Activated T-helper 17 cell treated with anti-CD3 and anti-CD28 coated beads, Interleukin-2, amount 50 U/mL, for 72 hours (primary cell): Measurements from ENCODE around the gene S100A11. TPM values are rescaled to one million over a fixed set of nuclear protein-coding genes. Genes with fewer than 3 reads are reported as not detected.

Experiments
- ATAC-seq: fragments of 150-1000 bp; cut with Tn5 transposase; replicated peaks from 2 replicates; pipeline ENCODE4 v1.10.0; 2021; ENCODE audit warnings: mild to moderate bottlenecking, moderate library complexity
- H3K27ac Mint-ChIP-seq: one replicate; pipeline ENCODE4 v1.8.0; 2022; ENCODE audit warnings: mixed read lengths
- H3K27me3 Mint-ChIP-seq: one replicate; pipeline ENCODE4 v1.8.0; 2022; ENCODE audit warnings: mixed read lengths
- H3K36me3 Mint-ChIP-seq: one replicate; pipeline ENCODE4 v1.8.0; 2022; ENCODE audit warnings: low read depth, mild to moderate bottlenecking, mixed read lengths
- H3K4me1 Mint-ChIP-seq: one replicate; pipeline ENCODE4 v1.8.0; 2022; ENCODE audit warnings: mixed read lengths
- H3K4me3 Mint-ChIP-seq: one replicate; pipeline ENCODE4 v1.8.0; 2022; ENCODE audit warnings: mild to moderate bottlenecking, mixed read lengths
- H3K9me3 Mint-ChIP-seq: one replicate; pipeline ENCODE4 v1.8.0; 2022; ENCODE audit warnings: mixed read lengths
- total RNA-seq, 2 donors: library from RNA; stranded (reverse); gene quantifications; one replicate each; pipeline ENCODE4 v1.2.3, GENCODE V29; 2022

S100A11 gene
- total RNA-seq, 2 donors from 2014 or later = 230 to 302 TPM

DNA sequence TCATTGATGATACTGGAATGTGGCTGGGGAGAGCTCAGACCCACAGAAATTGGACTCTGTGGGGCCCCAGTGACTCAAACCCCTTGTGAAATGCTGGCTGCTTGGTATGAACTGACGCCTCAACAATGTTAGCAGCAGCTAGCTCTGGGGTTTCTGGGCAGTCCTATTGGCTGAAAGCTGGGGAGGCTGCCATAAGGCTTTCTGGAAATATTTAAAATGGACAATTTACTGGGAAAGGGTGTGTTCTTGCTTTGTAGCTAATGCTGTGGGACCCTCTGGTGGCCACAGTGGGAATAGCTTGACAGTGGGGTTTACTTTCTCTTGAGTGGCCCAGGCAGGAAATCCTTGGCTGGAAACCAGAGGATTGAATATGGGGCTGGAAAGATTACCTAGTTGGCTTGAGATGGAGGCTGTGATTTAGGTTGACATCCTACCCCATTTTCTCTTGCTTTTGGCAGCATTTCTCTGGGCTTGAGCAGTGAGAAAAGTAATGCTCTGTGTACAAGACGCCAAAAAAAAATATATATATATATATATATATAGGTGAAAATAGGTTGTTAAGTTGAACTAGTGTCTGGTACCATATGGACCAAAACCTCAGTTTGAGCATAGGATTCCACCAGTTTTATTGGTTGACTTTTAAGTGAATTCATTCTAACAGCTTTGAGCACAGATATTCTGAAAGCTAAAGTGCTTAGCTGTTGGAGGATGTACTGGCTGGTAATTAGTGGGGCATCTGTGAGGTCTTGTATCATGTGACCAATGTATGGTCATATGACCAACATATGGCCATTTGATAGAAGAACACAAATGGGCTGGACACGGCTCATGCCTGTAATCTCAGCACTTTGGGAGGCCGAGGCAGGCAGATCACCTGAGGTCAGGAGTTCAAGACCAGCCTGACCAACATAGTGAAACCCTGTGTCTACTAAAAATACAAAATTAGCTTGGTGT, 34.9 kb downstream of the S100A11 start:
- H3K9me3 Mint-ChIP-seq = no peaks in the 10 kb centered on the region
- no peak overlapping the region for H3K27ac Mint-ChIP-seq
- H3K27me3 Mint-ChIP-seq = peaks cover 9% of the 10 kb centered on the region
- H3K4me1 Mint-ChIP-seq = peaks cover 5% of the 10 kb centered on the region
- no peak overlapping the region for H3K4me3 Mint-ChIP-seq
- peak; percentile 78 for ATAC-seq
- H3K36me3 Mint-ChIP-seq = no peaks in the 10 kb centered on the region

DNA sequence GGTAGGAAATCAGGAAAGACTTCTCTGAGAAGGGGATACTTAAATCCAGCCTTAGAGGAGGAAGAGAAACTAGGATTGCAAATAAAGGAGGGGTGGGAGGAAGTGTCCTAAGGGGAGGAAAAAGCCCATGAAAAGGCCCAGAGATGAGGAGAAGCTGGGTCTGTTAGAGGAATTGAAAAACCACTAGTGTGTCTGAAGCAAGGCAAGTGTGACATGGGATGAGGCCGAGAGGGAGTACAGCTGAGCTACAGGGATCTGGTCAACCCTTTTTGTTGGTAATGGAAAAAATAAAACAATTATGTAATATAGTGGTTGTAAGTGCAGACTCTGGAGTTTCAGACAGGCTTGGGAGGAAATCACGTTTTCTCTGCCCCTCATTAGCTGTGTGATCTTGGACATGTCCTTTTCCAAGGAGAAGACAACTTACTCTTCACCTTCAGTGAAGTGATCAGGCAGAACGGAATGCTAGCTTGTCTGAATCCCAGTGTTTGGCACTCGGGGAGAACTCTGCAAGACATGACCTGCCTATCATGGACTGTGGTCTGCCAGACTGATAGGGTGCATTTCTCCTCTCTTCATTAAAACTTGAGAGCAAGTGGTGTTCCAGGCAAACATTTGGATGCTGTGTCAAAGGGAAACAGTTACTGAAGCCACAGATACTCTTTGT, 35.7 kb downstream of the S100A11 start:
- H3K4me3 Mint-ChIP-seq = no peak overlapping the region
- ATAC-seq = no peak
- peaks cover 5% of the 10 kb centered on the region for H3K4me1 Mint-ChIP-seq
- no peak overlapping the region for H3K27ac Mint-ChIP-seq
- H3K9me3 Mint-ChIP-seq = no peaks in the 10 kb centered on the region
- no peaks in the 10 kb centered on the region for H3K36me3 Mint-ChIP-seq
- H3K27me3 Mint-ChIP-seq = peaks cover 9% of the 10 kb centered on the region

DNA sequence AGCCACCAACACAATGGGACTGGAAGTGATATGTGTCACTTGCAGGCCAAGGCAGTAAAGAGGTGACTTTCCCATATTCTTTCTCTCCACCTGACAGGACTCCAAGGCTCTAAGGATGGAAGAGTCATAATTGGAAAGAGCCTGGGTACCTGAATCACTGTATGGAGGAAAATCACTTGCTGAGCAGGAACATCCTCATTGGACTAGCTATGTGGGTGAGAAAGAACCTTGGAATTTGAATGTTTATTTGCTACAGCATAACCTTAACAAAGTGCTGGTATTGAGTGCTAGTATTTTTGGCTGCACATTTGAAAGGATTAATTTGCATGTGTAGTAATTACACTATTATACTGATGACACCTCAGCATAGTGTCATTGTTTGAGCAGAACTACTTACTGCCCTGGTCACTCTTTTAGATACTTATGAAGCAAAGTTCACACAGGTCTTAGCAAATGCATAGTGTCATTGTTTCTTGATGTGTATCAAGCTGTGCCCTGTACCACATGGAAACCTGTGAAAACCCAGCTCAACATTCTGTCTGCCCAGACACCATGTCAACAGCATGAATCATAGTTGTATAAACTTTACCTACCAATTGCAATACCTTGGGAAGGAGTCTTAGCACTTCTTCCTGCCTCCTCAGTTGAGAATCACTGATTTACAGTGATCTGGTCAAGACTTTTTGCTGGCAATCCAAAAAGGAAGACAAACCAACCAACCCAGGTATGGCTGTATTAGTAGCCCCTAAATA, 38.0 kb downstream of the S100A11 start:
- H3K9me3 Mint-ChIP-seq = no peaks in the 10 kb centered on the region
- no peak overlapping the region for H3K4me3 Mint-ChIP-seq
- H3K27ac Mint-ChIP-seq = no peak overlapping the region
- peaks cover 9% of the 10 kb centered on the region for H3K27me3 Mint-ChIP-seq
- no peak for ATAC-seq
- peaks cover 9% of the 10 kb centered on the region for H3K4me1 Mint-ChIP-seq
- no peaks in the 10 kb centered on the region for H3K36me3 Mint-ChIP-seq

DNA sequence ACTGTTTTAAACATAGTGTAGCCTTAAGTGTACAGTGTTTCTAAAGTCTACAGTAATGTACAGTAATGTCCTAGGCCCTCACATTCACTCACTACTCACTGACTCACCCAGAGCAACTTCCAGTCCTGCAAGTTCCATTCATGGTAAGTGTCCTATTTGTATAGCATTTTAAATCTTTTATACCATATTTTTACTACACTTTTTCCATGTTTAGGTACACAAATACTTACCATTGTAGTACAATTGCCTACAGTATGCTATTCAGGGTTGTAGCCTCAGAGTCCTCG, 39.6 kb downstream of the S100A11 start:
- Mint-ChIP-seq H3K27ac (no peak overlapping the region), H3K9me3 (no peaks in the 10 kb centered on the region), H3K27me3 (no peaks in the 10 kb centered on the region), H3K4me3 (no peak overlapping the region), H3K4me1 (peaks cover 9% of the 10 kb centered on the region), H3K36me3 (peaks cover 11% of the 10 kb centered on the region)
- ATAC-seq = no peak

DNA sequence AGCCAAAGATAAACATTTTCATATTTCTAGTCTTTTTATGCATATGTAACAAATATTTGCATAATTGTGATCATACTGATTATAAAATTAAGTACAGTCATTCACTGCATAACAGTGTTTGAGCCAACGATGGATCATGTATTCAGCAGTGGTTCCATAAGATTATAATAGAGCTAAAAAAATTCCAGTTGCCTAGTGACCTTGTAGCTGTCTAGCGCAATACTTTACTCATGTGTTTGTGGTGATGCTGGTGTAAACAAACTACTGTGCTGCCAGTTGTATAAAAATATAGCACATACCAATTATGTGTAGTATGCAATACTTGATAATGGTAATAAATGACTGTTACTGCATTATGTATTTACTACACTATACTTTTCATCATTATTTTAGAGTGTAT, 41.0 kb downstream of the S100A11 start:
- Mint-ChIP-seq H3K27ac (no peak overlapping the region), H3K36me3 (peaks cover 25% of the 10 kb centered on the region), H3K4me3 (no peak overlapping the region), H3K27me3 (no peaks in the 10 kb centered on the region), H3K9me3 (no peaks in the 10 kb centered on the region), H3K4me1 (peaks cover 21% of the 10 kb centered on the region)
- no peak for ATAC-seq

DNA sequence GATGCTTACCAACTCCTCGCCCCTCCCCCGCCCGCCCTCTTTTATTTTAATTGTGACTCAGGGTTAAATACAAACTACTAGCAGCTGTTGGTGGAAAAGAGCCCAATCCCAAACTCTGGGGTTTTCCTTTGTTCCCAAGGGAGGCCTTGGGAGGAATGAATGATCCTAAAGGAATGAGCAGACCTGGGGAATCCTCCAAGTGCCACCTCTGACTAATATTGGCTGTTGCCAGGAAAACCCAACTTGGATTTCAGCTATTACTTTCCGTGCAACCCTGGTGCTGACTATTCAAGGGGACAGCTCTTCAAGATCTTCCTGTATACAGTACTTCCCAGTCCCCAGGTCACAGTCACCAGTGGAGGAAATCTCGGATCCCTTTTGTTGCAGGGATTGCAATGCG, 41.8 kb downstream of the S100A11 start:
- ATAC-seq = no peak
- H3K36me3 Mint-ChIP-seq = peaks cover 27% of the 10 kb centered on the region
- peak overlapping the region; percentile 92 for H3K4me3 Mint-ChIP-seq
- peak overlapping the region; percentile 83 for H3K27ac Mint-ChIP-seq
- no peaks in the 10 kb centered on the region for H3K9me3 Mint-ChIP-seq
- peaks cover 28% of the 10 kb centered on the region for H3K4me1 Mint-ChIP-seq
- H3K27me3 Mint-ChIP-seq = no peaks in the 10 kb centered on the region

DNA sequence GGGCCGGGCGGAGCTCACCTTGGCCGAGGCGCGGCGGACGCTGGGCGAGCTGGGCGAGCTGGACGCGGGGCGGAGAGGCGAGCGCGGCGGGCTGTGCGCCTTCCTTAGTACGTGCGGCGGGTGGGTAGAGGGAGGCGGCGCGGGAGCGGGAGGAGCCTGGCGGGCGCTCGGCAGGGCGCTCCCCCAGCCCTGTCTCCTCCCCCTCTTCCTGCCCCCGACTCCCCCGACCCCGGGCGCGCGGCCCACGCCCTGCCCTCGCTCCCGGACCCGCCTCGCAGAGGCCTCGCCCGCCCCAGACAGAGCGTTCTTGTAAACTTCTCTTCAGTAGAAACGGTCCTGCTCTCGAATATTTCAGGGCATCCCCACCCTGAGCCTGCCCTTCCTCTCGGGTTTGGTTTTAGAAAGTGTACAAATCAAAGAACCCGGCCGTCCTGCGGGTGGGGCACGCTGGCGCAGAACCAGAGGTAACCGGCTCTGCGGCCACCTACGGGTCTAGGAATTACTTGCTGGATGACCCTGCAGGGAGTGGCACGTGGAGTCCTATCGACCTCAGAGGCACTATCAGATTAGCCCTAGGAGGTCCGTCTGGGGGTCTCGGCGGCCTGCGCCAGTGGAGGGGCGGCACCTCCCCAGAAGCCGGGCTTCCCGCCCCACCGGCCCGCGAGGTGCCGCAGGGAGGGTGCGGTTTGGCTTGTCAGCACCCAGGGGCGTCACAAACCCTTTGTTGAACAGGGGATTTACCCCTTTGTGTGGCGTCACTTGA, 42.9 kb downstream of the S100A11 start, which contains the start of gene S100A10:
TSS of gene S100A10 (minus strand) at position 126 of the 763 bp plus-strand sequence. CDS start 7,629 bp downstream, outside the sequence.
- Mint-ChIP-seq H3K9me3 (no peaks in the 10 kb centered on the region), H3K27ac (peak within 1 kb of the TSS; percentile 93), H3K4me3 (peak within 1 kb of the TSS; percentile 92), H3K27me3 (no peaks in the 10 kb centered on the region), H3K36me3 (peaks cover 27% of the 10 kb centered on the region), H3K4me1 (peaks cover 38% of the 10 kb centered on the region)
- ATAC-seq = peak; percentile 71

DNA sequence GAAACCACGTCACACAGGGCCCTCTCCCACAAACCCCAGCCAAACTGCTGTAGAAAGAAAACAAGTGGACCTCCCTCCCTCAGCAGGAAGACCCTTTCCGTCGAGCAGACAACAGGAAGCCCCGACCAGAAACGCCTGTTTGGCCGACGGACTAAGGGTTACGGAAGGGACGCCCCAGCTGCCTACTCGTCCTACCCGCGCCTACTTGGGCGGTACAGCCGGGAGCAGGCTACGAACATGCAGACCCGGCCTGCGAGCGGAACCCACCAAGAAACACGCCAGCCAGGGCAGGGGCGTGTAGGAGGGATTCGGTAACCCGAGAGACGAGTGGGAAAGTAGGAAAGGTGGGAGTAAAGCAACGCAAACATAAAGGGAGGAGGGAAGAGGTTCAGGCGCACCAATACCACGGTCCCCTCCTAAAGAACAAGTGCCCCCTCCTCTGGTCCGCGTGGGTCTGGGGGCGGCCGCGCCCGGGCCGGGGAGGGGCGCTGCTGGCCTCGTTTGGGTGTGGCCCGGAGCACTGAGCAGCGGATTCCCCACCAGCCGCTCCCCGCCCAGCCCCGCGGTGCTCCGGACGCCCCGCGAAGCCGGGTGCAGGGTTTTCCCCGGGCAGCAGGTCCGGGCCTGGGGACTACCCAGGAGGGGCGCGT, 43.6 kb downstream of the S100A11 start:
- H3K27ac Mint-ChIP-seq = peak overlapping the region; percentile 93
- no peaks in the 10 kb centered on the region for H3K27me3 Mint-ChIP-seq
- no peaks in the 10 kb centered on the region for H3K9me3 Mint-ChIP-seq
- peak overlapping the region; percentile 92 for H3K4me3 Mint-ChIP-seq
- peak; percentile 22 for ATAC-seq
- peaks cover 44% of the 10 kb centered on the region for H3K4me1 Mint-ChIP-seq
- peaks cover 34% of the 10 kb centered on the region for H3K36me3 Mint-ChIP-seq

DNA sequence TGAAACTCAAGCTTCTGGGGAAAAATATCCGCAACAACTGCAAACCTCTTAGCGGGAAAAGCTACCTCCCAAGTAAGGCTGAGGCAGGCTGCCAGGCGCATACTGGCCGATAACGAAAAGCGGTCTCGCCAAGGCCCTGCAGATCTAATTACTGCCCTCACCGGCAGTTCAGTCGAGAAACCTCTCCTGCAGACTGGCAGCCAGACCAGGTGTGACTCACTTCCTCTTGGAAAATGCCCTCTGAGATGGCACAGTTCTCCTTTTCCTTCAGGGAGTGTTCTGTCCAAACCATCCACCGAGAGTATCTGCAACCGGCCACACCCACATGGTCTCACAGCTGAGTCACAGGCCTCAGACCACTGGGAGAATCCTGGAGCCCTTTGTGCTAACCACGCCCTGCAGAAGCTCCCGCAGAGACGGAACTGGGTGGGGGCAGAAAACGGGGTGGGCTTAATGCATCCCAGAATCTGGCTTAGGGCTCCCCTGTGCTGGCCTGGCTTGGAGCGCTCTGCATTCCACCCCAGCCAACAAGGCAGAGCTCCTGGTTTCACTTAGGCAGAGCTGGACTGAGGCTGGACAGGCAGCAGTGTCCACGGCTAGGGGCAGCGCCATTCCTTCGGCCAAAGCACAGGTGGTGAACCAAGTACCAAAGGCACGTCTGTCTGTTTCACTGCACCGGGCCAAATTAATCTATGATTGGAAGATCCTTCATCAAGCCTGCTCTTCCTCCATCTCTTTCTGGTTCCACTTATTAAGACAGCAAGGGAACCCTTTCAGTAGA, 44.3 kb downstream of the S100A11 start:
- Mint-ChIP-seq H3K36me3 (peaks cover 40% of the 10 kb centered on the region), H3K4me1 (peaks cover 49% of the 10 kb centered on the region), H3K27me3 (no peaks in the 10 kb centered on the region), H3K4me3 (peak overlapping the region; percentile 92), H3K27ac (peak overlapping the region; percentile 93), H3K9me3 (no peaks in the 10 kb centered on the region)
- peak; percentile 23 for ATAC-seq

DNA sequence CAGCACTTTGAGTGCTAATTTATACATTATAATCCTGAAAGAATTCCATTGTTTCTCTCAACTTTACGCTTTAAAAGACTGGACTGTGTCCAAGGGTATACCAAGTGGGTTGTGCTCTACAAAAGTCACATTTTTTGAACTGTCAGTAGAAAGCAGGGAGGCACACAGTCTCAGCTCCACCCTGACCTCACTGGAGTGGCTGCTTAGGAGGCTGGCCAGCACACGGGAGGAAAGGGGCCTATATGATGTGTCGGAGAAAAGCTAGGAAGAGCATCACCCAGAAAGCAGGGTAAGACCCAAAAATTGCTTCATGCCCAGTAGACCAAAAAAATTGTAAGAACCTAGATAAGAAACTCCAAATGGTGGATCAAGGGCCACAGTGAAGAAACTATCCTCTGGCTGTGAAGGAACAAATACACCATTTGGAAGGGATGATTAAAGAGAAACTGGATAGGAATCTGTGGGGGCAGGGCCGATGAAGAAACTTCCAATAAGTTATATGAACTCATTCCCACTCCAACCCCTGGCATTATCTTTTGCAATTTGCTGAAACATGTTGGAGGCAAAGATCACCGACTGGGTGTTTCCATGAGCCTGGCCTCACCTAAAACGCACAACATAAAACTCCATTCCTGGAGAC, 45.0 kb downstream of the S100A11 start:
- no peak for ATAC-seq
- H3K27ac Mint-ChIP-seq = peak overlapping the region; percentile 36
- H3K27me3 Mint-ChIP-seq = no peaks in the 10 kb centered on the region
- H3K4me3 Mint-ChIP-seq = peak overlapping the region; percentile 92
- H3K9me3 Mint-ChIP-seq = no peaks in the 10 kb centered on the region
- peaks cover 47% of the 10 kb centered on the region for H3K36me3 Mint-ChIP-seq
- peaks cover 49% of the 10 kb centered on the region for H3K4me1 Mint-ChIP-seq

DNA sequence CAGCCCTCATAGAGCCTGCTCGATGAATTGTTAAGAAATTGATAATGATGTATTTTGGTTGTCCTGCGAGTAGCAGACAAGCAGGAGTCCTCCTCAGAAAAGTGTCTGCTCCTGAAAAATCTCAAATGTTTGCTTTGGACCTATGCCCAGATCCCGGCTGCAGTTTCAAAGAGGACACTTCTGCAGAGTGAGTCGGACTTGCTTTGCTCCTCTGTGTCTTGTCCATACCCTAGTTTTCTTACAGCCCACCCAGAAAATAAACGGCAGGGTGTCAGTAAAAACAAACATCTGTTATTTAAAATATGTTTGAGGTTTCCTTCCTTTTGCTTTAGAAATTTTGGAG, 46.0 kb downstream of the S100A11 start:
- peaks cover 56% of the 10 kb centered on the region for H3K36me3 Mint-ChIP-seq
- no peak overlapping the region for H3K27ac Mint-ChIP-seq
- peak overlapping the region; percentile 92 for H3K4me3 Mint-ChIP-seq
- H3K9me3 Mint-ChIP-seq = no peaks in the 10 kb centered on the region
- no peak for ATAC-seq
- no peaks in the 10 kb centered on the region for H3K27me3 Mint-ChIP-seq
- peaks cover 55% of the 10 kb centered on the region for H3K4me1 Mint-ChIP-seq

DNA sequence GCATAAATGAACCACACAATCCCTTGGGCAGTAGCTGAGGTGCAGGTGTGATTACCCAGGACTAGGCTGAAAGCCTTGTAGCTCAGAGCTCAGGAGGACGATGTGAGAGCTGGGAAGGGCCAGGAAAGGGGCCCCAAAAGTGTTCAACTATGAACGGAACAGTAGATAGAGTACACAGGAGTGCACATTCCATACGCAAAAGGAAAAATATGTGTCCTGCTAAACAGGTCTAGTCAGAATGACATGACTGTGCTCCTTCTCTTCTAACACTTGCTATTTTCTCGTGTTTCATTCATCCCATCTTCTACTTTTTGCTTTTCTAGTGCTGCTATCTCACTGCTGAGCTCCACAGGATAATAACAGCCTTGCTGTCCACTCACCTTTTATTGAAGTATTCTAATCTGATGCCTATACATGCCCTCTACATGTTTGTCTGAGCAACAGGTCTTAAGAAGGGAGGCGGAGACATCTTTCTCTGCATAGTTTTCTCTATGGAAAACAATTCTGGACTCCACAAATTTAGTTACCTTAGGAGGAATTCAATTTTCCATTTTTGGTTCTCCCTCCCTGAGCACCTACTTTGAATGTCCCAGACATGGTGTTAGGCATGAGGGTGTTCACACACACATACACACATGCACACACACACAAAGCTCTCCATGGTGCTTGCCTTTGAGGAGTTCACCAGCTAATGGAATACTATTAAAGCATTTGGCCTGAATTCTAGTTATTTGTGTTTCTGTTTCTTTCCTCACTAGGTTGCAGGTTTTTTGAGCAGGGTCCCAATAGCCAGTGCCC, 46.5 kb downstream of the S100A11 start:
- peaks cover 62% of the 10 kb centered on the region for H3K36me3 Mint-ChIP-seq
- H3K27ac Mint-ChIP-seq = peak overlapping the region; percentile 0
- H3K9me3 Mint-ChIP-seq = no peaks in the 10 kb centered on the region
- no peaks in the 10 kb centered on the region for H3K27me3 Mint-ChIP-seq
- peaks cover 60% of the 10 kb centered on the region for H3K4me1 Mint-ChIP-seq
- H3K4me3 Mint-ChIP-seq = peak overlapping the region; percentile 92
- ATAC-seq = no peak
